Measurements from ENCODE around the gene LAMA5. TPM values are rescaled to one million over a fixed set of nuclear protein-coding genes. Genes with fewer than 3 reads are reported as not detected.

The LAMA5 gene
- total RNA-seq, 4 donors from 2014 or later, result 164 to 427 (median 196) TPM

GRCh38 chr20:62289898-62290297 is 77.2 kb downstream of the LAMA5 start:
- intact Hi-C loops (cut with DNase I; ENCODE audit: low total_unique reads), result no loop called here
- no peak for DNase-seq (ENCODE audit: low spot score in 2 of 2)
- TF ChIP-seq CTCF (IDR thresholded peaks at IDR 0.05) (no peak), POLR2A (IDR thresholded peaks at IDR 0.05) (no peak)
- H3K4me3 ChIP-seq (ENCODE audit: low read depth, poor library complexity, severe bottlenecking), result no peak overlapping the region
- WGBS, 2 donors, result 93 to 94% methylated on average over 8 of the region's 8 CpGs

GRCh38 chr20:62289131-62289530 is 78.0 kb downstream of the LAMA5 start:
- DNase-seq (ENCODE audit: low spot score in 2 of 2), result no peak
- intact Hi-C loops (cut with DNase I; ENCODE audit: low total_unique reads), result no loop called here
- WGBS, 2 donors, result 80 to 85% methylated on average over 14 of the region's 14 CpGs
- H3K4me3 ChIP-seq (ENCODE audit: low read depth, poor library complexity, severe bottlenecking), result no peak overlapping the region
- TF ChIP-seq POLR2A (IDR thresholded peaks at IDR 0.05), result no peak
- no peak for TF ChIP-seq CTCF (IDR thresholded peaks at IDR 0.05)

GRCh38 chr20:62288535-62289105 is 78.5 kb downstream of the LAMA5 start:
- H3K4me3 ChIP-seq (ENCODE audit: low read depth, poor library complexity, severe bottlenecking), result no peak overlapping the region
- DNase-seq (ENCODE audit: low spot score in 2 of 2), result no peak
- intact Hi-C loops (cut with DNase I; ENCODE audit: low total_unique reads), result no loop called here
- 86 to 87% methylated on average over 15 of the region's 15 CpGs for WGBS, 2 donors
- no peak for TF ChIP-seq CTCF (IDR thresholded peaks at IDR 0.05)
- no peak for TF ChIP-seq POLR2A (IDR thresholded peaks at IDR 0.05)

GRCh38 chr20:62287759-62288534 is 79.2 kb downstream of the LAMA5 start:
- TF ChIP-seq CTCF (IDR thresholded peaks at IDR 0.05) (no peak), POLR2A (IDR thresholded peaks at IDR 0.05) (no peak)
- intact Hi-C loops (cut with DNase I; ENCODE audit: low total_unique reads), result no loop called here
- WGBS, 2 donors, result 70 to 75% methylated on average over 12 of the region's 12 CpGs
- no peak overlapping the region for H3K4me3 ChIP-seq (ENCODE audit: low read depth, poor library complexity, severe bottlenecking)
- no peak for DNase-seq (ENCODE audit: low spot score in 2 of 2)

GRCh38 chr20:62287129-62287528 is 80.0 kb downstream of the LAMA5 start:
- TF ChIP-seq POLR2A (IDR thresholded peaks at IDR 0.05) (no peak), CTCF (IDR thresholded peaks at IDR 0.05) (no peak)
- WGBS, 2 donors, result 73 to 87% methylated on average over 6 of the region's 6 CpGs
- no peak for DNase-seq (ENCODE audit: low spot score in 2 of 2)
- H3K4me3 ChIP-seq (ENCODE audit: low read depth, poor library complexity, severe bottlenecking), result no peak overlapping the region
- intact Hi-C loops (cut with DNase I; ENCODE audit: low total_unique reads), result no loop called here

All from lower leg skin (tissue), 4 donors.